NOMO-1 (cell line): Measurements from ENCODE around the gene HOXB8.

Experiments
- DNase-seq, 2 experiments: peaks; one replicate each; lab custom pipeline; 2025; ENCODE audit not compliant: unreplicated experiment in 2 of 2; lab: John Stamatoyannopoulos, UW

The HOXB8 gene

DNA sequence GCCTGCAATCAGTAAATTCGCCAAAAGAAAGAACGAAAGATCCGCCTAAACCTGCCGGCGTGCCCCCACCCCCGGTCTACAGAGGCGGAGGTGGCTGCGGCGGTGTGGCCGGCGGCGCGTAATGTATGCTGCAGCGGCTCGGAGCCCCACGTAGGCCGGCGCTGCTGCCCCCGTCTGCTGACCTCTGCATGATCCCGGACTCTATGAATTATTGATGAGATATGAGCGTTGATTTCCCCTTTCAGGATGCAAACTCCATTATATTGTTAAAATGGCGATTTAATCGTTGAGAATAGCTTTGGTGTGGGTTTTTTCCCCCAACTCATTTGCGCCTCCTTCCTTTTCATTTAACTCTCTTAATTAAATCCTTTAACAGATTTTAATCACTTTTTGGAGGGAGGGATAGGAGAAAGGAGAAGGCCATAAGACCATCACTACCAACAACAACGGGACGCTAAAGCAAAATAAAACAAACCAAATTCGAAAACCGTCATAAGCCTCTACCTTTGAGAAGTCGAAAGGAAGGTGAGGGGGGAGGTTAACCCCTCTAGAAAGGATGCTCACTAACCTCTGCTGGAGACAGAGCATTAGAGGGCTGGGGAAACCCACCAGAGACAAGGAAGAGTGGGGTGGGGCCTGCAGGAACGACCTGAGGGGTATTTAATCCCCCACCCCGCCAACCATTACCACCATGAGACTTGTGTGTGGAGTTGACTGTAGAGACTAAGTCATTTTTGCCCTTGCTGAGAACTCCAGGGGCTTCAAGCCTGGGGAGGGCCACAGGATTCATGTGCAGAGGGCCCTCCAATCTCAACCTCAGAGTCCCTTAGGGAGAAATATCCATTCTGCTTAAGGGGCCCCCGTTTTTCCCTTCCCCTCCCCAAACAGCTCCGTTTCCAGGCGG lies 28.5 kb downstream of the HOXB8 start:
- DNase-seq, result no peak

DNA sequence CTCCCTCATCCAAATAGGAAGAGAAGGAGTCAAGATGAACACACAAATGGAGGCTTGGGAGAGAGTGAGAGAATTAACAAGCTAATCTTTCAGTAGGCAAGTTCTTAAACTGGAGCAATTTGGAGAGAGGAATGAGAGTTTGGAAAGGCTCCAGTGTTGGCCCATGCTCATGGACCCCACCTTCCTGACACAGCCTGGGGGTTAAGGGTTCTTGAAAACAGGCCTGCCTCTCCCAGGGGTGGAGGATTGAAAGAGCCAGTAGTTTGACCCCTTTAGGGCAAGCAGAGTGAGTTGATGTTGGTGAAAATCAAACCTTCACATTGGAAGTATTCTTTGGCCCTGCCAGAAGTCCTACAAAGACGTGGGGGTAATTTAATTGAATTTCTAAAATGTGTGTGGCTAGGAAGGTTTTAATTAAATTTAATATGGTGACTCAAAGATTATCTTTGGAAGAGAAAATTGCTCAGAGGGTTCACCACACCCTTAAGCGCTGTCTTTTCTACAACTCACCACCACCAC lies 30.8 kb downstream of the HOXB8 start:
- no peak for DNase-seq

DNA sequence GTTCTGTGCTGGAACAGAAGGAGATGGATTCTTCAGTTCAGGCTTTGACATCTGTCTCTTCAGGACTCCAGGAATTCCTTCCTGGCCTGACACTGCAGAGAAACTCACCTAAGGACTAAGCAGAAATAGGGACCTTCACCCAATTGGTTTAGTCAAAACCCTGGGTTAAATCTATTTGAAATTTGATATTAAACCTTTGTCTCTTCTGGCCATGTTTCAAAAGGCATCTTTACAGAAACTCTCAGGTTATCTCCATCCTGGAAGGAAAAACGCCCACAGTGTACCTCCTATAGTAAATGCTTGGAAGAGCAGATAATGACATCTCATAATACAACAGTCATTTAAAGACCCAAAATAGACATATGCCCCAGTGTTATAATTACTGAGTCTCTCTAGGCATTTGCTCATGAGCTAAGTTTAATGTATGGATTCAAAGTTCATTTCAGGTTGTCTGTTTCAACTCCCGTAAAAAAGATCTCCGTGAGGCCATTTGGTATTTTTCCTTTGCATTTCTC lies 31.3 kb downstream of the HOXB8 start:
- no peak for DNase-seq

DNA sequence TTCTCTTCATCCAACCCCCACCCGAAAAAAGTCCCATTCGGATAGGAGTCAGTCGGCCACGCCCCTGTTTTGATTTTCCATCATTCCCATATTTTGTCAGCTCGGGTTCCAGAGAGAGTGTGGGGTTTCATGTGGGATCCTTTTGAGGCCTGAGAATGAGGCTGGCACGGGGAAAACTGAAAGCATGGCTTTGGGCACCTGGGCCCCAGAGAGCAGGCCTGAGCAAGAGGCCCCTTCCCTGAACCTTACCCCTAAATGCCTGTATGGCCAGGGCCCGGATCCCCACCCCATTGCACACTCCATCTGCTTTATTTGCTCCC lies 32.4 kb downstream of the HOXB8 start:
- no peak for DNase-seq

DNA sequence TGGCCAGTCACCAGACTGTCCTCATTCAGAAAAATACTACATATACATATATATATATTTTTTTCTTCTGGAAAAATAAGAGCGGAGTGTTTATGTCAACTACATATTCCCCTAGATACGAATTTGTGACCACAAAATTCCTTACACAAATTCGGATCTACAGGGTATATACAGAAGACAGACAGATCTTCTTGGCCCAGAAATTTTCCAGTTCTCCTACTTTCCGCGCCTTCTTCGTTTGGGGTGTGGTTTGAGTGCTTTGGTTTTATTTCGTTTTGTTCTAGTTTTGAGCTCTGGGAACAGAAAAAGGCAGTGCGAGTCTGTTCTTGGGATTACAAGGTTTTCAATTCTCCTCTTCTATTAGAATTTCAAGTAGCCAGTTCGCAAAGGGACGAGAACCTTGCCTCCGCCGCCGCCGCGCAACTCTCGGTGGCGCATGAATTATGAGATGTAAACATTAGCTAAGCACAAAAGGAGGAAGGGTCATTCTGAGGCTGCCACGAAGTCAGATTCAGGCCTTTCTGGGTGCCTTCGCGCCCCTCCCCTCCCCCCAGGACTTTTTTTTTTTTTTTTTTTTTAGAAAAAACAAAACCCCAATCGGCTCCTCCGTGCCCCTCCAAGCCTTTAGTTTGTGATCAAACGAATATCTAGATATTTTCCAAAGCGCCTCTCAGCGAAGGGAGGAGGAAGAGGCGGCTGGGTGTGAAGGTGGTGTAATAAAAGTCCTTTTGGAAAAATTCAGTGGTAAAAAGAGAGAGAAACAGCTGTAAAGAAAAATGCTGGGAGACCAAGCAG lies 35.1 kb downstream of the HOXB8 start:
- DNase-seq, result no peak

DNA sequence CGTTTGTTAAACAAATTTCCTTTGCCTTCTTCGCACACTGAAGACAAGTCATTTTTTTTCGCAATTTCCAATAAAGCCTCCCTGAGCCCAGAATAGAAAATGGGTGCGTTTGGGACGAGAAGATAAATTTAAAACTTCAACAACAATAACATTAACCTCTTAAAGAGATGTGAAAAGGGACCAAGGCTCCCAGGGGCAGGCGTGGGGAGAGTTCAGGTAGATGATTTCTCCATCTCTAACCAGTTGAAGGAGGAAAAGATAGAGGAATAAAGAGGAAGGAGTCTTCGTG lies 35.7 kb downstream of the HOXB8 start:
- no peak for DNase-seq

DNA sequence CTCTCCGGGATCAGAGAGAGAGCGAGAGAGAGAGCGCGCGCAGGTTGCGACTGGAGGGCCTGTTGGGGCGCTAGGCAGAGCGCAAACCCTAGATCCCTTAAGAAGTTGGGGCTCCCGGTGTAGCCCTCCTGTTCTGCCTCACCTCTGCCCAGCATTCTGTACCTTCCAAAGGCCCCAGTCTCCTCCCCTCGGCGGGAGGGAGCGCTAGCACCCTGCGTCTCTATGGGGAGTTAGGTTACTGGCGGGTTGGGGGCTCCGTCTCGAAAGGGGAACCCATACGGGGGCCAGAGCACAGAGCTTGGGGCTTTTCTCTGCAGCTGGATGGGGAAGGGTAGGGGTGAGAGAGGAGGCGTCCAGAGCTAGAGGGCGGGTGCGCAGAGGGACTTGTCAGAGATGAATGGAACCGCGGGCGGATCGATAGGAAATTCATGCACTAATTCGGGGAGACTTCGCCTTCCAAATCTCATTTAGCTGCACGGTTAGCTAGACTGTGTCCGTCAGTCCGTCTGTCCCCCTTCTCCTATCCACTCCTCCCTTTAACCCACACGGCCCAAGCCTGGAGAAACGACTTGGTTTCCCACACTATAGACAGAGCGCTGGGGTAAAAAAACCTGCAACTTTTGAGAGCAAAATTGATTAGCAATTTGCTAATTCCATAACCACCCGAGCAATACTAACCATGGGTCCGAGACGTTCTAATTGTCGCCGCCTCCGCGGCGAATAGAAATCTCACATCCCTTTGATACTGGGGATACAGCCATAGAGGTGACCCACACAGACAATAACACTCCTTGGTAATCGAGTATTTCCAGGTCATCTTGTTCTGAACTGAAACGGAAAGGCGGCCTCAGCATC lies 36.2 kb downstream of the HOXB8 start:
- DNase-seq, result no peak

DNA sequence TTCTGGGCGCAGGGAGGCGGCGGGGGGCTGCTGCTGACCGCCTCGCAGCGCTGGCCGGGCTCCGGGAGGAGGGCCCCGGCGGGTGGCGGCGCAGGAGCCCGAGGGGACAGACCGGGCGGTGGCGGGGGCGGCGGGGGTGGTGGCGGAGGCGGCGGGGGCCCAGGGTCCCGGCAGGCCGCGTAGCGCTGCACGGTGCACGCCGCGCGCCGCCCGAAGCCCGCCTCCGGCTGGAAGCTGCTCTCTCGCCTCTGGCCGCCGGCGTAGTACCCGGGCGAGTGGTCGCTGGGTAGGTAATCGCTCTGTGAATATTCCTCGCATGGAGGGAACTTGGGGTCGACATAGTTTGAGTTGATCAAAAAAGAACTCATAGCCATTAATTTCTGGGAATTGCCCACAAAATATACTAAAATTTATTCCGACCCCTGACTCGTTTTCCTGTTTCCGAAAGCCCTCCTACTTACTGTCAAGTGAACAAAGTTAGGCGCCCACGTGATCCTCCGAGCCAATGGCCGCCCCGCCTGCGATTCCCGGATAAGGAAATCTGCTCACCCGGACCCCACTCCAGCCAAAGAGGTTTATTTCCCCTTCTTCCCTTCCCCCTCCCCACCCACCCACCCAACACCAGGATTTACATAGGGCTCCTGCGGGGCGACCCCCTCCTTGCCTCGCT lies 37.0 kb downstream of the HOXB8 start, which contains the start of gene HOXB4:
Gene HOXB4 (minus strand): TSS at position 405 of the 670 bp plus-strand sequence. CDS start 31 bp downstream, at position 374.
- DNase-seq, result peak; percentile 33 to 48

DNA sequence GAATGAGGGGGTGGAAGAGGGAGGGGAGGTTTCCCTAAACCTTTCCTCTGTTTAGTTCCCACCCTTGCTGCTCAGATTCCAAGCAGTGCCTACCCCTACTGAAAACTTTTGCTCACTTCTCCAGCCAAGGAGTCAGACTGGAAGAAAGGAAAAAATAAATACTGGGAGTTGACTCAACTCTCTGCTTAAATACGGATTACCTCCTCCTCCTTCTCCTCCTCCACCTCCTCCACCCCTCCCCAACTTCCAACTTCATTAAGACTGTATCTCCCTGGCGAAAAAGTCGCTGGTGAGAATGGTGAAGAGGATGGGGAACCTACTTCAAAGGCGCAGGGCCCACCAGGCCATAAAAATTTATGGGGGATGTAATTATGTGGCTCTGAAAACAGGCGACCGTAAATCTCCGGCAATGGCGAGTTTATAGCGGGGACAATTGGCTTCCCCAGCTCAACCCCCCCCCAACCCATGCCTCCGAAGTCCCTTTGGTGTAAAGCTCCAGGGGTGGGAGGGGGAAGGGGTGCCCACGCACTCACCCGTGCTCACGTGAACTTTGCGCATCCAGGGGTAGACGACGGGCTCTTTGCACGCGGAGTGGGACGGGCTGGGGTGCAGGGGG lies 37.7 kb downstream of the HOXB8 start:
- no peak for DNase-seq

DNA sequence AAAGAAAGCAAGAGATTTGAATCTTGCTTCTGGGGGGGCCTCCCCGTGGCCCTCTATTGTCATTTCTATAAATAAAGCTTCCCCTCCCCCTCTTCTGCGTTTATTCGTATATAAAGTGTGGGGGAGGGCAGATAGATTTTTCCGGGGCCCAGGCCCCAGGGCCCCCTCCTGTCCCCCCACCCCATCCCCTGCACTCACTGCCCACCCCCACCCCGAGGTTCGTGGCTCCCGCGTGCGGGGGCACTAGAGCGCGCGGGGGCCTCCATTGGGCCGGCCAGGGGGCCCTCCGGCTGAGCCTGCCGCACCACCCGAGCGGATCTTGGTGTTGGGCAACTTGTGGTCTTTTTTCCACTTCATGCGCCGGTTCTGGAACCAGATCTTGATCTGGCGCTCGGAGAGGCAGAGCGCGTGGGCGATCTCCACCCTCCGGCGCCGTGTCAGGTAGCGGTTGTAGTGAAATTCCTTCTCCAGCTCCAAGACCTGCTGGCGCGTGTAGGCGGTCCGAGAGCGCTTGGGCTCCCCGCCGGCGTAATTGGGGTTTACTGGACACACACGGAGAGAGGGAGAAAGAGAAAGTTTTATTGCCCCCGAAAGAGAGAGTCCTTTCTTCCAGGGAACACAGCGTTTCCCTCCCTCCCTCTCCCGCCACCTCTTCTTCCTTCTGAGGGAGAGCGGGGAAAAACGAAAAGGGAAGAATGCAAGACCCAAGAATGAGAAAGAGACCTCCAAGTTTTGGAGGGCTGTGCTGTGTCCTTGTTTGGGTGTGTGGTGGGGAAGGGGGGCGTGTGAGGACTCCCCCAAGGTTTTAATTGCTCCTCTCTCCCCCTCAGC lies 38.4 kb downstream of the HOXB8 start:
- no peak for DNase-seq

DNA sequence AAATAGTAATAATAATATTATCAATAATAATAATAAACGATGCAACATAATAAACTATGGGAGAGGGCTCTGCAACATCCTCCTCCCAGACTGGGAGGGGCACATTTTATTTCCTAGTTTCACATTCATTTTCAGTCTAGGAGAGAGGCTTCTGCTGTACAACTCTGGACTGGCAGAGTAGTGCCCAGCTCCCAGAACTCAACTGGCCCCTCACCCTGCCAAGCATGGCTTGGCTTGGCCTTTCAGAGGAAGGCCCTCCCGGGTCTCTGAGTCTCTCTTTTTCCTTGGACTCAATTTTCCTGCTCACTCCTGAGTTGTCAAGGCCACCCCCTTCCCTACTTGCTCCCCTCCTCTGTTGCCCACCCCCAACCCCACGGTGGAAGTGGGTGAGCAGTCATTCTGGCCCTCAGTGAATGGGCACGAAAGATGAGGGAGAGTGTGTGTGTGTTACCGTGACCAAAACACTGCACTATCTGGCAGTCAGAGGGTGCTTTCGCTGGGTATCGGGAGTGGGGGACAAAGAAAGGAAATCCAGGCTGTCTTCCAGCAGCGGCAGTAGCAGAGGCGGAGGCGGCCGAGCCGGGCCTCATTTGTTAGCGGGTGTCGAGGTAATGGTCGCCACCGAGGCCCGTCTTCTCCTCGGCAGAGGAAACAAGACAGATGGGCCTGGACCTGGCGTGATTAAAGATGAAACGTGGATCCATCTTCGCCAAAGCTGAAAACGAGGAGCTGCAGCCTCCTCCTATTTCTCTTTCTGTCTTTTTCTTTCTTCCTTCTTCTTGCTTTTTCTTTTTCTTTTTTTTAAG lies 39.2 kb downstream of the HOXB8 start:
- DNase-seq, result no peak

DNA sequence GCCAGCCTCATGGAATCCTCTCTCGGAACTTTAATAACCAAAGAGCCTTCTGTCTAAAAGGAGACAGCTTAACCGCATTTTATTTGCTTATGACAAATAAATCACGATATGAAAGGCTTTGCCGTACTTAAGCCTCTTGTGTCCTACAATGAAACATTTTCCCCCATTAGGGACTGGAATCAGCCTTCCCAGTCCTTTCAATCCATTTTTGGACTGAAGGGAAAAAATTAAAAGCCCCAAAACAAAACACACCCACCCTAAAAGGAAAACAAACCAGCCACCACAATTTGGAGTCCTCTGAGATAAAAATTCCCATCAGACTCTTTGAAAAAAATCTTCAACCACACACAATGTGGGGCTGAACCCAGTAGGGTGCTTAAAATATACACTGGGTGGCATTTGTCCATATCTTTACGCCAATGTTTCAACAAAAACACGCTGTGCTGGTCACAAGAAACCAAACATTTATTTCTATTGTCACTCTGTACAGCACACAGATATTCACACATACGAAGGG lies 40.0 kb downstream of the HOXB8 start:
- DNase-seq, result no peak

DNA sequence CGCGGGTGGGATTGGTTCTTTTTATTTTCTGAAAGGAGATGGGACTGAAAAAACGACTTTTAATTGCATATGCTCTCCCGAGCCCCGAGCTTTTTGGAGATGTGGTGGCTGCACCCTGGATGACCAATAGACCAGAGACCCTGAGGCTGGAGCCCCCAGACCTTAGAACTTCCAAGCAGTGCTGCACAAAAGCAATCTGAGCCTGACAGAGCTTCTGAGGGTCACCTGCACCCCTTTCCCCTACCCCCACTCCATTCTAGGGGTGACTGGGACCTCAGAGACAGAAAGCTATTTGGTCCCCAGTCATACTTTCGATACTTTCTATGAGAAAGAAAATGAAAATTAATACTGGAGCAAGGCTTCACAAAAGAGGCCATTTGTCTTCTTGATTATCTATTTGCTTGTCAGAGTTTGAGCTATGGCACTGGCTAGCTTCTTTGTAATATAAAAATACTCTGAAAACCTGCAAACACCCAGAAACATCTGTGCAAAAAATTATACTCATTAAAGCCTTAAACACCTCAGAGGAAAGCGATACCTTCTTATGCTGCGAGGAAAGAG lies 40.5 kb downstream of the HOXB8 start:
- no peak for DNase-seq

DNA sequence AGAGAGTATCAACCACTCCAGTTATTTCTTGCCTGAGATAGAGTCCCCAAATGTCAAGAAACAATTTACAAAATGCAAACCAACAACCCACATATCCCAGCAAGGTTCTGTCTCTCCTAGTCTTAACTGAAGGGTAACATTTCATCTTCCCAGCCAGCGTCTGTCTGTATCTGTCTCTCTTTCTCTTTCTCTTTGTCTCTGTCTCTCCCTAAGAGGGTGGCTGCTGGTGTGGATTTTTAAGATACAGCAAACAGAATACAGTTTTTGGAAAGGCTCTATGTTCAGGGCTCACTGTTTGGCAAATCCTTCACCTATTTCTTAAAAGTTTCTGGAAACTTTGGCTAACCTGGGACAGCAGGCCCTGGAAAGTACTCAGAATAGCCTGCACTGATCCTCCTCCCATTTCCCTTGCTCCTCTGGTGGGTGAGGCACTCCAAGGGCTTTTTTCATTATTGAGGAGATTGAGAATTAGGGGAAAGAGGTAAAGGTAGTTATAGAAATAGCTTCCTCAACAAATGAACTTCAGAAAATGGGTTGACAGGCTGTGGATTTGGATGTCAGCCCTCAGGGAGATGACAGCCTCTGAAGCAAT lies 43.2 kb downstream of the HOXB8 start:
- no peak for DNase-seq

DNA sequence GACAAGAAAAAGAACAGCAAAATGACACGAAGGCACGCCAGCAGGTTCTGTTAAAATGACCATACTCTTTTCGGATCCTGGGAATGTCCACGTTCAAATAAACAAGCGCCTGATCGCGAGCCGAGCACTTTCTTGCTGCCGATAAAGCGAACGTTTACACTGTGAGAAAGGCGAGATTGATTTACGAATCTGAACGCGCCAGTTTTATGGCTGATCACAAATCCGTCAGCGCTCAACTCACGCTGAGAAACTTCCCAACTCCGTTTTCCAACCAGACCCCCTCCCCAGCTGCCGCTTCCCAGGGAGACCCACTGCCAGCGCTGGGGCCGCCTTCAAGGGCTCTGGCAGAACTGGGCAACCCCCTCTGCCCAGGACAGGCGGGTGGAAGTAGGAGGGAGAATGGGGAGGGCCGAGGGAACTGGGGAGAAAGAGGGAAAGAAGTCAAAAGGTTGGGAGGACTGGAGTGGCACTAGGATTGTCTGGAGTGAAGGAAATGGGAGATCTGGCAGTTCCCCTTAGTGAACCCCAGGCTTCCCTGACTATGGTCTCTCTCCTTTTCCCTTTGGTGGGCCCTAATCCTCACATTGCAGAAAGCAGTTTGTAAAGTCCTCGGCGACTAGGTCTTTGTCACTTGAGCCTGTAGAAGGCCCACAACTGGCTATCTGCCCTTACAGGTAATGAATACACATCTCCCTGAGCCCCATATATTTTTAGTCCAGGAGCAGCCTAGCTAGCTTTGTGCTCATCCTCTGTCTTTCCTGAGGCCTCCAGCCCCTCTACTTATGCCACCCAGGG lies 43.9 kb downstream of the HOXB8 start:
- DNase-seq, result no peak

DNA sequence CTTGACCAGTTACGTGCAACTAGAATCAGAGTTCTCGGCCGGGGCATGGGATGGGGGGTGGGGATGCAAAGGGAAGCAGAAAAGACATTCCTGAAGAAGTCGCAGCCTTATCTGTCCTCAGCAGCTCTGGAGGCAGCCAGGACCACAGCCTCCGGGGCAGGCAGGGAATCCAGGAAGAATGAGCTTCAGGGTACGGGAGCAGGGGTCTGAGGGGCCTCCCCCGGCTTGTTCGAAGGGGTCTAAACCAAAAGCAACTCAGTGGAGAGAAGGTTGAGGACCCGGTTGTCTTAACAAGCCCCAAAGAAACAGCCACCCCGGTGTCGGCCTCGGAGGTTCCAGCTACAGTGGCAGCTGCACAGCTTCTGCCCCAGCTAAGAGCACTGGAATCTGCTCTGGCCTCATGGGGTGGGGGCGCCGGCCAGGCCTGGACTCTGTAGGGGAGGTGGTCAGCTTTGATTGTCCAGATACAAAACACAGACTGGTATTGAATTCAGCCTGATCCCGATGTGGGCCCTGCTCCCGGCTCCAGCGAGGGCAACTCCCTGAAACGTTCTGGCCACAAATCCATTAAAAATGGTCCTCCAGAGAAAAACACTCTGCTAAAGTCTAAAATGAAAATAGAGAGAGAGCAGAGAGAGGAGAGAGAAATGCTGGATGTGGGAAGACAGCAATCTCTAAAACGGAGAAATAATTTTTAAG lies 44.6 kb downstream of the HOXB8 start:
- no peak for DNase-seq
